Activated gamma-delta T cell treated with Interleukin-2 at 50 U/mL for 16 hours (primary cell): ENCODE results near the gene MN1.

Experiments used
- DNase-seq: peaks from one replicate; pipeline ENCODE4 v3.0.0-alpha.2; 2020

MN1 gene

GRCh38 chr22:27782088-27782487 lies 19.5 kb downstream of the MN1 start:
- DNase-seq, result no peak

GRCh38 chr22:27780161-27780575 lies 21.4 kb downstream of the MN1 start:
- DNase-seq, result no peak

GRCh38 chr22:27779643-27780042 lies 21.9 kb downstream of the MN1 start:
- no peak for DNase-seq

GRCh38 chr22:27778294-27779090 lies 23.1 kb downstream of the MN1 start:
- no peak for DNase-seq

- no peak for DNase-seq
Measured at GRCh38 chr22:27777128-27777527, 24.4 kb downstream of the MN1 start.

GRCh38 chr22:27776650-27776958 lies 25.0 kb downstream of the MN1 start:
- DNase-seq, result no peak

GRCh38 chr22:27775758-27776649 lies 25.6 kb downstream of the MN1 start:
- DNase-seq, result no peak

GRCh38 chr22:27775087-27775698 lies 26.4 kb downstream of the MN1 start:
- DNase-seq, result no peak

GRCh38 chr22:27774200-27774599 lies 27.4 kb downstream of the MN1 start:
- DNase-seq, result no peak

GRCh38 chr22:27772984-27773498 lies 28.5 kb downstream of the MN1 start:
- no peak for DNase-seq

- DNase-seq, result no peak
Measured at GRCh38 chr22:27772081-27772983, 29.2 kb downstream of the MN1 start.

GRCh38 chr22:27771637-27772036 lies 29.9 kb downstream of the MN1 start:
- DNase-seq, result no peak

GRCh38 chr22:27769012-27769411 lies 32.5 kb downstream of the MN1 start:
- no peak for DNase-seq

GRCh38 chr22:27768027-27768653 lies 33.4 kb downstream of the MN1 start:
- DNase-seq, result no peak

- no peak for DNase-seq
Measured at GRCh38 chr22:27766679-27767078, 34.9 kb downstream of the MN1 start.

GRCh38 chr22:27765706-27766291 lies 35.8 kb downstream of the MN1 start:
- DNase-seq, result no peak

- DNase-seq, result no peak
Measured at GRCh38 chr22:27764722-27765236, 36.8 kb downstream of the MN1 start.

GRCh38 chr22:27761665-27762064 lies 39.9 kb downstream of the MN1 start:
- DNase-seq, result no peak

- no peak for DNase-seq
Measured at GRCh38 chr22:27761000-27761399, 40.6 kb downstream of the MN1 start.

GRCh38 chr22:27760474-27760873 lies 41.1 kb downstream of the MN1 start:
- DNase-seq, result no peak

GRCh38 chr22:27757928-27758525 lies 43.5 kb downstream of the MN1 start:
- no peak for DNase-seq
